Measurements from ENCODE around the gene BBS7.

The BBS7 gene

DNA sequence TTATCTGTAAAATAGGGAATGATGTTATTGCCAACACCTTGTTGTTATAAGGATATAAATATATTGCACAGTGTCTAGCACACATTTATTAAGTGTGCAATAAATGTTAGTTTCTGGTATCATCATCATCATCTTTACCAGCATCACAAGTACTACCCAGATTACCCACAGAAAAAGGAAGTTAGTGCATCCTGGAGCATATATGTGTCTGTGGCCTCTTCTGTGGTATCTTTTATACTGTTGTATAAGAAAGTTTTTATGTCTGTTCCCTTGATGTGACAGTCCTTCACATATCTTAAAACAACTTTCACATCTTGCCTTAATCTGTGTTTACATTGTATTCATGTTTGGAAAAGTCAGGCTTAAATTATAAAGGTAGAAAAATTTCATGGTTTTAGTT lies 59.2 kb downstream of the BBS7 start:
- H3K4me1 ChIP-seq (ENCODE audit: control insufficient read depth in 1 of 2, insufficient read depth in 2 of 2, low read length in 2 of 2), result no peaks in the 10 kb centered on the region
- no peaks in the 10 kb centered on the region for H3K27me3 ChIP-seq (ENCODE audit: insufficient read depth, low read length)
- no peak overlapping the region for H3K23ac ChIP-seq (ENCODE audit: low read length)
- no peak overlapping the region for H2AFZ ChIP-seq (ENCODE audit: insufficient read depth, low read length, poor library complexity)
- H4K91ac ChIP-seq (ENCODE audit: low read depth, low read length), result no peak overlapping the region
- no peak overlapping the region for H3K18ac ChIP-seq (ENCODE audit: low read length)
- H2BK120ac ChIP-seq (ENCODE audit: insufficient read depth, low read length, poor library complexity), result no peak overlapping the region
- no peaks in the 10 kb centered on the region for H3K9me3 ChIP-seq (ENCODE audit: insufficient read depth, low read depth, low read length)
- H4K8ac ChIP-seq (ENCODE audit: low read depth, low read length), result no peak overlapping the region
- peaks cover 8 to 13% of the 10 kb centered on the region in 2 experiments for H3K36me3 ChIP-seq (ENCODE audit: control insufficient read depth in 1 of 2, insufficient read depth in 2 of 2, low read length in 2 of 2)
- H3K4ac ChIP-seq (ENCODE audit: low read depth, low read length), result no peak overlapping the region
- H3K14ac ChIP-seq (ENCODE audit: low read length), result no peak overlapping the region
- H3K79me1 ChIP-seq (ENCODE audit: low read length), result no peaks in the 10 kb centered on the region
- H3K27ac ChIP-seq (ENCODE audit: low read depth, low read length), result no peak overlapping the region
- H2BK12ac ChIP-seq (ENCODE audit: low read length), result no peak overlapping the region
- H3K4me2 ChIP-seq (ENCODE audit: low read length), result no peak overlapping the region
- H3K9ac ChIP-seq (ENCODE audit: low read length), result no peak overlapping the region
- H3K79me2 ChIP-seq (ENCODE audit: control insufficient read depth, insufficient read depth, low read length, poor library complexity), result no peaks in the 10 kb centered on the region
- no peak overlapping the region for H4K12ac ChIP-seq (ENCODE audit: low read depth, low read length)
- no peak overlapping the region for H2AK5ac ChIP-seq (ENCODE audit: low read length)
- H3K4me3 ChIP-seq (ENCODE audit: low read depth, low read length), result no peak overlapping the region
- no peak for DNase-seq
- no peak overlapping the region for H2BK5ac ChIP-seq (ENCODE audit: low read depth, low read length, poor library complexity)

DNA sequence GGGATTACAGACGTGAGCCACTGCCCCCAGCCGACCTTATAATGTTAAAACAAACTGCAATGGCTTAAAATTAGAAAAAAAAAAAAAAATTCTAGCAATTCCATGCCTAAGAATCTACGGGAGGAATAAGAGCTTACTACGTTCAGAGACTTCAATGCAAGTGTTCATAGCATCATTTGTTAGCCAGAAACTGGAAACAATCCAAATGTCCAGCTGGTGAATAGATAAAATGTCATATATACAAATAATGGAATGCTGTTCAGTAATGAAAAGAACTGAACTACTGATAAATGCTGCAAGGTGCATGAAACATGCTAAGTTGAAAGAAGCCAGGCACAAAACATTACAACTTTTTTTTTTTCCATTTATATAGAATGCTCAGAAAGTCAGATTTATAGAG lies 63.9 kb downstream of the BBS7 start:
- H3K23ac ChIP-seq (ENCODE audit: low read length), result no peak overlapping the region
- H3K27ac ChIP-seq (ENCODE audit: low read depth, low read length), result no peak overlapping the region
- H3K27me3 ChIP-seq (ENCODE audit: insufficient read depth, low read length), result no peaks in the 10 kb centered on the region
- no peaks in the 10 kb centered on the region for H3K9me3 ChIP-seq (ENCODE audit: insufficient read depth, low read depth, low read length)
- H3K79me2 ChIP-seq (ENCODE audit: control insufficient read depth, insufficient read depth, low read length, poor library complexity), result peaks cover under 1% of the 10 kb centered on the region
- H2BK5ac ChIP-seq (ENCODE audit: low read depth, low read length, poor library complexity), result no peak overlapping the region
- H3K18ac ChIP-seq (ENCODE audit: low read length), result no peak overlapping the region
- DNase-seq, result no peak
- no peak overlapping the region for H4K12ac ChIP-seq (ENCODE audit: low read depth, low read length)
- H2AK5ac ChIP-seq (ENCODE audit: low read length), result no peak overlapping the region
- no peak overlapping the region for H3K4me2 ChIP-seq (ENCODE audit: low read length)
- no peak overlapping the region for H3K4ac ChIP-seq (ENCODE audit: low read depth, low read length)
- no peak overlapping the region for H3K14ac ChIP-seq (ENCODE audit: low read length)
- no peaks in the 10 kb centered on the region for H3K4me1 ChIP-seq (ENCODE audit: control insufficient read depth in 1 of 2, insufficient read depth in 2 of 2, low read length in 2 of 2)
- no peak overlapping the region for H4K8ac ChIP-seq (ENCODE audit: low read depth, low read length)
- H3K9ac ChIP-seq (ENCODE audit: low read length), result no peak overlapping the region
- H3K79me1 ChIP-seq (ENCODE audit: low read length), result peaks cover under 1% of the 10 kb centered on the region
- no peak overlapping the region for H3K4me3 ChIP-seq (ENCODE audit: low read depth, low read length)
- no peak overlapping the region for H2AFZ ChIP-seq (ENCODE audit: insufficient read depth, low read length, poor library complexity)
- no peak overlapping the region for H2BK120ac ChIP-seq (ENCODE audit: insufficient read depth, low read length, poor library complexity)
- no peak overlapping the region for H4K91ac ChIP-seq (ENCODE audit: low read depth, low read length)
- no CpG with 5 or more reads among the region's 4 CpGs for WGBS (ENCODE audit: extremely low coverage, insufficient coverage, insufficient read length)
- no peak overlapping the region for H2BK12ac ChIP-seq (ENCODE audit: low read length)
- H3K36me3 ChIP-seq (ENCODE audit: control insufficient read depth in 1 of 2, insufficient read depth in 2 of 2, low read length in 2 of 2), result peaks cover 9 to 22% of the 10 kb centered on the region in 2 experiments

DNA sequence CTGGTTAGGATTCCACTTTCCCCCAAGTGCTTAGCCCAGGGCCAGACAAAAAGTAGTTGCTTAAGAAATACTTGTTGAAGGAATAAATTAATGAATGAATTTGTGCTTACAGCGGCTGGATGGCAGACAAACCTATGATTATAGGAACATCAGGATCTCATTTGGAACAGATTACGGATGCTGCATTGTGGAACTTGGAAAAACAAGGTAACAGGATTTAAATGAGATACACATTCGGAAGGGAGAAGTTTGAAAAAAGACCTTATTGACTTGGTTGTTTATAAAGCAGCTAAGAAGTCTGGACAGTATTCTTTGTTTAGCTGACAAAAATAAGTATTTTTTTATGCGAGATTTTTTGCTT lies 68.6 kb downstream of the BBS7 start:
- H3K4me1 ChIP-seq (ENCODE audit: control insufficient read depth in 1 of 2, insufficient read depth in 2 of 2, low read length in 2 of 2), result peaks cover 1 to 2% of the 10 kb centered on the region in 2 experiments
- H3K14ac ChIP-seq (ENCODE audit: low read length), result no peak overlapping the region
- no peak overlapping the region for H4K91ac ChIP-seq (ENCODE audit: low read depth, low read length)
- H4K8ac ChIP-seq (ENCODE audit: low read depth, low read length), result peak overlapping the region; percentile 82
- no peak overlapping the region for H2AK5ac ChIP-seq (ENCODE audit: low read length)
- no peak overlapping the region for H2BK120ac ChIP-seq (ENCODE audit: insufficient read depth, low read length, poor library complexity)
- no peaks in the 10 kb centered on the region for H3K9me3 ChIP-seq (ENCODE audit: insufficient read depth, low read depth, low read length)
- peak overlapping the region; percentile 10 for H3K4ac ChIP-seq (ENCODE audit: low read depth, low read length)
- no peak overlapping the region for H2BK5ac ChIP-seq (ENCODE audit: low read depth, low read length, poor library complexity)
- peak overlapping the region; percentile 67 for H3K4me2 ChIP-seq (ENCODE audit: low read length)
- H4K12ac ChIP-seq (ENCODE audit: low read depth, low read length), result peak overlapping the region; percentile 20
- no peak overlapping the region for H3K18ac ChIP-seq (ENCODE audit: low read length)
- peak overlapping the region; percentile 18 for H3K27ac ChIP-seq (ENCODE audit: low read depth, low read length)
- H2AFZ ChIP-seq (ENCODE audit: insufficient read depth, low read length, poor library complexity), result peak overlapping the region; percentile 39
- peaks cover 6% of the 10 kb centered on the region for H3K79me1 ChIP-seq (ENCODE audit: low read length)
- DNase-seq, result peak in 1 of 2 donors; percentile 12
- H2BK12ac ChIP-seq (ENCODE audit: low read length), result no peak overlapping the region
- H3K4me3 ChIP-seq (ENCODE audit: low read depth, low read length), result peak overlapping the region; percentile 84
- WGBS (ENCODE audit: extremely low coverage, insufficient coverage, insufficient read length), result no CpG with 5 or more reads among the region's 4 CpGs
- peak overlapping the region; percentile 46 for H3K9ac ChIP-seq (ENCODE audit: low read length)
- peaks cover 3% of the 10 kb centered on the region for H3K79me2 ChIP-seq (ENCODE audit: control insufficient read depth, insufficient read depth, low read length, poor library complexity)
- H3K36me3 ChIP-seq (ENCODE audit: control insufficient read depth in 1 of 2, insufficient read depth in 2 of 2, low read length in 2 of 2), result peaks cover 9 to 14% of the 10 kb centered on the region in 2 experiments
- no peaks in the 10 kb centered on the region for H3K27me3 ChIP-seq (ENCODE audit: insufficient read depth, low read length)
- H3K23ac ChIP-seq (ENCODE audit: low read length), result no peak overlapping the region

DNA sequence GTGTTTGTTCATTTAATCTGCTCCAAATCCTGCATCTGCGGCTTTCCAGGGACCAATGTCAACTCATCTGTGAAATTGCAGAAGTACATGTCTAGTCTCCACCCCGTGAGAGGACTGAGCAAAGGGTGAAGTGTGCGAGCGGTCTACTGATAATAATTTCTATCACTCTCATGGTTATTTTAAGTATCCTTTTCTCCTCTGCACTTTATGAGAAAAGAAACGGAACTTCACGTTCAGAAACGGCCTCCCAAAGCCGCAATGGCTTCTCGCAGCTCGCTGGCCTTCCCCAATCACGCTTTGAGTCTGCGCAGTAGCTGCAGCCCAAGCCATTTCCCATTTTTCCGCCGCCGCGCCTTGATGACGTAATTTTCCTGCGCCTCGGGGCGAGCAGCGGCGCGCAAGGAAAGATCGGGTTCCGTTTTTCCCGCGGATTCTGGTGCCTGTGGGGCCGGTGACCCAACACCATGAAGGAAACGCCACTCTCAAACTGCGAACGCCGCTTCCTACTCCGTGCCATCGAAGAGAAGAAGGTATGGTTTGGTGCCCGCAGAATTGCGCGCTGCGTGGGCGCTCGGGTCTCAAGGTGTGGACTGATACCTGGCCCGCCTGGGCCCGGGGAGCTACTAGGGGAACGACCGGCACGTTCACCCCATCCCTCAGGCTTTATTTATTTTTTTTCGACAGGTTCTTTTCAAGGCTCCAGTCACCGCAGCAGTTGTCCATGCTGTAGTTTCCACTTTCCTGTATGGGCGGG lies 69.1 kb downstream of the BBS7 start, which contains the start of gene EXOSC9:
EXOSC9 (plus strand) TSS at position 363 of the 754 bp plus-strand sequence; CDS start at position 465, 102 bp downstream.
- H2AFZ ChIP-seq (ENCODE audit: insufficient read depth, low read length, poor library complexity), result peak within 1 kb of the TSS; percentile 95
- WGBS (ENCODE audit: extremely low coverage, insufficient coverage, insufficient read length), result no CpG with 5 or more reads among the region's 48 CpGs
- H2BK5ac ChIP-seq (ENCODE audit: low read depth, low read length, poor library complexity), result peak within 1 kb of the TSS; percentile 52
- peaks cover 3% of the 10 kb centered on the region for H3K79me2 ChIP-seq (ENCODE audit: control insufficient read depth, insufficient read depth, low read length, poor library complexity)
- H3K4ac ChIP-seq (ENCODE audit: low read depth, low read length), result peak within 1 kb of the TSS; percentile 37
- peak within 1 kb of the TSS; percentile 80 for H4K91ac ChIP-seq (ENCODE audit: low read depth, low read length)
- no peak within 1 kb of the TSS for H3K23ac ChIP-seq (ENCODE audit: low read length)
- peak; percentile 90 to 100 for DNase-seq
- peak within 1 kb of the TSS; percentile 96 for H4K8ac ChIP-seq (ENCODE audit: low read depth, low read length)
- H3K14ac ChIP-seq (ENCODE audit: low read length), result peak within 1 kb of the TSS; percentile 75
- H3K18ac ChIP-seq (ENCODE audit: low read length), result no peak within 1 kb of the TSS
- H3K4me2 ChIP-seq (ENCODE audit: low read length), result peak within 1 kb of the TSS; percentile 84
- H3K36me3 ChIP-seq (ENCODE audit: control insufficient read depth in 1 of 2, insufficient read depth in 2 of 2, low read length in 2 of 2), result peaks cover 7 to 12% of the 10 kb centered on the region in 2 experiments
- H3K4me3 ChIP-seq (ENCODE audit: low read depth, low read length), result peak within 1 kb of the TSS; percentile 84
- no peaks in the 10 kb centered on the region for H3K27me3 ChIP-seq (ENCODE audit: insufficient read depth, low read length)
- H2AK5ac ChIP-seq (ENCODE audit: low read length), result no peak within 1 kb of the TSS
- peaks cover 1 to 2% of the 10 kb centered on the region in 2 experiments for H3K4me1 ChIP-seq (ENCODE audit: control insufficient read depth in 1 of 2, insufficient read depth in 2 of 2, low read length in 2 of 2)
- H3K27ac ChIP-seq (ENCODE audit: low read depth, low read length), result peak within 1 kb of the TSS; percentile 18
- H3K9ac ChIP-seq (ENCODE audit: low read length), result peak within 1 kb of the TSS; percentile 73
- peak within 1 kb of the TSS; percentile 99 for H4K12ac ChIP-seq (ENCODE audit: low read depth, low read length)
- H3K9me3 ChIP-seq (ENCODE audit: insufficient read depth, low read depth, low read length), result no peaks in the 10 kb centered on the region
- no peak within 1 kb of the TSS for H2BK12ac ChIP-seq (ENCODE audit: low read length)
- H3K79me1 ChIP-seq (ENCODE audit: low read length), result peaks cover 6% of the 10 kb centered on the region
- peak within 1 kb of the TSS; percentile 18 for H2BK120ac ChIP-seq (ENCODE audit: insufficient read depth, low read length, poor library complexity)
